Measurements from ENCODE around the gene RDH12. TPM values are rescaled to one million over a fixed set of nuclear protein-coding genes. Genes with fewer than 3 reads are reported as not detected.

Gene RDH12
- total RNA-seq, 2 experiments from 2014 or later: not detected

DNA sequence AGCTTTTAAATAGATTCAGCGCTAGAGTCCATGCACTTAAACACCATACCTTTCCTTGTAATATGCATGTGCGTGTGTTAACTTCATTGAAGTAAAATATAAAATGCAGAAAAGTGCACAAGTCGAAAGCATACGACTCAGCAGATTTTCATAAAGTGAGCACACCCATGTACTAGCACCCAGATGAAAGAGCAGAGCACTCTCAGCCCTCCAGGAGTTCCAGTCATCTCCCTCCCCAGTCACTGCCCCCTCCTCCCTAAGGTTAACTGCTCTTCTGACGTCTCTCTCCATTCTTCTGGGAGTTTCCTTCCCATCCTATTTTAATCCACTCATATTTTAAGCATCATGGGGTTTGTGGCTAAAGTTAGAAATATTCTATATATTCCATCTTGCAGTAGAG lies 20.2 kb downstream of the RDH12 start:
- peaks cover 35% of the 10 kb centered on the region for H3K27me3 Mint-ChIP-seq
- no peaks in the 10 kb centered on the region for H3K36me3 Mint-ChIP-seq (ENCODE audit: low read depth)
- TF ChIP-seq, protein P1, sequence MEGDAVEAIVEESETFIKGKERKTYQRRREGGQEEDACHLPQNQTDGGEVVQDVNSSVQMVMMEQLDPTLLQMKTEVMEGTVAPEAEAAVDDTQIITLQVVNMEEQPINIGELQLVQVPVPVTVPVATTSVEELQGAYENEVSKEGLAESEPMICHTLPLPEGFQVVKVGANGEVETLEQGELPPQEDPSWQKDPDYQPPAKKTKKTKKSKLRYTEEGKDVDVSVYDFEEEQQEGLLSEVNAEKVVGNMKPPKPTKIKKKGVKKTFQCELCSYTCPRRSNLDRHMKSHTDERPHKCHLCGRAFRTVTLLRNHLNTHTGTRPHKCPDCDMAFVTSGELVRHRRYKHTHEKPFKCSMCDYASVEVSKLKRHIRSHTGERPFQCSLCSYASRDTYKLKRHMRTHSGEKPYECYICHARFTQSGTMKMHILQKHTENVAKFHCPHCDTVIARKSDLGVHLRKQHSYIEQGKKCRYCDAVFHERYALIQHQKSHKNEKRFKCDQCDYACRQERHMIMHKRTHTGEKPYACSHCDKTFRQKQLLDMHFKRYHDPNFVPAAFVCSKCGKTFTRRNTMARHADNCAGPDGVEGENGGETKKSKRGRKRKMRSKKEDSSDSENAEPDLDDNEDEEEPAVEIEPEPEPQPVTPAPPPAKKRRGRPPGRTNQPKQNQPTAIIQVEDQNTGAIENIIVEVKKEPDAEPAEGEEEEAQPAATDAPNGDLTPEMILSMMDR (IDR thresholded peaks at IDR 0.05): no peak
- POLR2A ChIA-PET: interaction anchor here (0.7 kb wide), 1 partner anchor 83 kb away, joined by 3 read pairs; no protein-coding TSS in a partner anchor
- ATAC-seq (no peak), DNase-seq (no peak)
- H3K4me1 Mint-ChIP-seq (ENCODE audit: low read depth): no peaks in the 10 kb centered on the region
- CTCF ChIA-PET: interaction anchor here (1.1 to 1.6 kb wide), 2 partner anchors 17 to 123 kb away, joined by 3 to 7 read pairs; no protein-coding TSS in a partner anchor
- intact Hi-C loops (cut with micrococcal nuclease): no loop called here
- H3K4me3 Mint-ChIP-seq: no peak overlapping the region
- H3K27ac Mint-ChIP-seq: no peak overlapping the region
- no peaks in the 10 kb centered on the region for H3K9me3 Mint-ChIP-seq

DNA sequence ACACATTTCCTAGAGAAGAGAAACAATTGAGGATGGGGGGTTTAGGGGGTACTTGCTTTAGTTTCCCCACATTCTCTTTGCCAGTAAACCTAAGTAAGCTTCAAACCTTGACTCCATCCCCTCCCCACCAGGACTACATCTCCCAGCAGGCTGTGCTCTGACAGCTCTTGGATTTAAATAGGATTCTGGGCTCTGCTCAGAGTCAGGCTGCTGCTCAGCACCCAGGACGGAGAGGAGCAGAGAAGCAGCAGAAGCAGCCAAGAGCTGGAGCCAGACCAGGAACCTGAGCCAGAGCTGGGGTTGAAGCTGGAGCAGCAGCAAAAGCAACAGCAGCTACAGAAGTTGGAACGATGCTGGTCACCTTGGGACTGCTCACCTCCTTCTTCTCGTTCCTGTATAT lies 20.6 kb downstream of the RDH12 start:
- ChIA-PET POLR2A (no interaction called here), CTCF (interaction anchor here (1.1 to 1.6 kb wide), 2 partner anchors 18 to 123 kb away, joined by 3 to 7 read pairs; no protein-coding TSS in a partner anchor)
- intact Hi-C loops (cut with micrococcal nuclease): no loop called here
- TF ChIP-seq, protein P1 (IDR thresholded peaks at IDR 0.05): no peak
- no peak overlapping the region for H3K4me3 Mint-ChIP-seq
- H3K27me3 Mint-ChIP-seq: peaks cover 35% of the 10 kb centered on the region
- no peak for ATAC-seq
- no peak for DNase-seq
- H3K36me3 Mint-ChIP-seq (ENCODE audit: low read depth): no peaks in the 10 kb centered on the region
- no peaks in the 10 kb centered on the region for H3K4me1 Mint-ChIP-seq (ENCODE audit: low read depth)
- H3K9me3 Mint-ChIP-seq: no peaks in the 10 kb centered on the region
- H3K27ac Mint-ChIP-seq: no peak overlapping the region

DNA sequence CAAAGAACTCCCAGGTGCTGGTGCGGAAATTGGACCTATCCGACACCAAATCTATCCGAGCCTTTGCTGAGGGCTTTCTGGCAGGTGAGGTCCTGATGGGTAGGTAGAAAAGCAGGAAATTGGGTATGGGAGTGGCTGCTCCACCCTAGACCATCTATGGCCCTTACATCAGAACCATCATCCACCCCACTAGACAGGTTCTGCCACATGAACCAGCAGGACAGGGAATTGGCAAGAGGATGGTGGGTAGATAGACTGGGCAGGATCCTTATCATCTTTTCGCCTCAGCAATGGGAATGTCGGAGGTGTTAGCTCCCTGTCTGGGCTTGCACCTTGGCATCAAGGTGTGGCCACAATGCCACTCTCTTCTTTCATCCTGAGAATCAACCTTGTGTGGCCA lies 23.5 kb downstream of the RDH12 start:
- H3K4me1 Mint-ChIP-seq (ENCODE audit: low read depth): no peaks in the 10 kb centered on the region
- no peak overlapping the region for H3K4me3 Mint-ChIP-seq
- H3K36me3 Mint-ChIP-seq (ENCODE audit: low read depth): no peaks in the 10 kb centered on the region
- no peak overlapping the region for H3K27ac Mint-ChIP-seq
- ChIA-PET CTCF (no interaction called here), POLR2A (no interaction called here)
- TF ChIP-seq, protein P1 (IDR thresholded peaks at IDR 0.05): no peak
- peaks cover 29% of the 10 kb centered on the region for H3K27me3 Mint-ChIP-seq
- ATAC-seq (no peak), DNase-seq (no peak)
- intact Hi-C loops (cut with micrococcal nuclease): no loop called here
- H3K9me3 Mint-ChIP-seq: no peaks in the 10 kb centered on the region

DNA sequence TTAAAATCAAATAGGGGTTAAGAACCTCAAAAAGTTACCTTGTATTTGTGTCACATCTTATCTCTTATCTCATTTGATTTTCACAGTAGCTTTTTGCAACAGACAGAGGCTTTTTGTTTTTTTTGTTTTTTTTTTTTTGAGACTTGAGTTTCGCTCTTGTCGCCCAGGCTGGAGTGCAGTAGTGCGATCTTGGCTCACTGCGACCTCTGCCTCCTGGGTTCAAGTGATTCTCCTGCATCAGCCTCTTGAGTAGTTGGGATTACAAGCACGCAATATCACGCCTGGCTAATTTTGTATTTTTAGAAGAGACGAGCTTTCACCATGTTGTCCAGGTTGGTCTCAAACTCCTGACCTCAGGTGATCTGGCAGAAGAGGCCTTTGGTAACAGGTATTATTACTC lies 25.7 kb downstream of the RDH12 start:
- no peaks in the 10 kb centered on the region for H3K9me3 Mint-ChIP-seq
- H3K27me3 Mint-ChIP-seq: peaks cover 16% of the 10 kb centered on the region
- intact Hi-C loops (cut with micrococcal nuclease): no loop called here
- H3K4me3 Mint-ChIP-seq: no peak overlapping the region
- TF ChIP-seq, protein P1 (IDR thresholded peaks at IDR 0.05): no peak
- no peaks in the 10 kb centered on the region for H3K36me3 Mint-ChIP-seq (ENCODE audit: low read depth)
- ChIA-PET CTCF (interaction anchor here (1.3 kb wide), 1 partner anchor 23 kb away, joined by 5 read pairs; no protein-coding TSS in a partner anchor), POLR2A (interaction anchor here (2.1 kb wide), 1 partner anchor 32 kb away, joined by 6 read pairs; the partner anchor contains the start of gene RDH11)
- H3K4me1 Mint-ChIP-seq (ENCODE audit: low read depth): no peaks in the 10 kb centered on the region
- no peak for DNase-seq
- H3K27ac Mint-ChIP-seq: no peak overlapping the region
- ATAC-seq: no peak

DNA sequence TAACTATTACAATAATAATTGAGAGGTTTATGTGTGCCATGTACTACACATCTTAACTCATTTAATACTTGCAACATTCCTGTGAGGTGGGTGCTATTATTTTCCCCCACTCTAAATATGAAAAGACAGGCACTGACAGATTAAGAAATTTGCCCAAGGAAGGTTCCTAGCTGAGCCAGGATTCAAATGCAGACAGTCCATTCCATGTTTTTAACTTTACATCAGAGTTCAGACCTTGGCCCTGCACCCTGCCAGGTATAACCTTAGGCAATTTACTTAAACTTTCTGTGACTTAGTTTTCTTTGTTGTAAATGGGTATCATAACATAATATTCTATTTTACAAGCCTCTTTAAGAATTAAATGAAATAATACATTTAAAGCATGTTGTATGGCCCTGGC lies 26.6 kb downstream of the RDH12 start:
- Mint-ChIP-seq H3K4me3 (no peak overlapping the region), H3K27me3 (peaks cover 11% of the 10 kb centered on the region), H3K27ac (no peak overlapping the region), H3K36me3 (ENCODE audit: low read depth) (no peaks in the 10 kb centered on the region), H3K9me3 (no peaks in the 10 kb centered on the region), H3K4me1 (ENCODE audit: low read depth) (no peaks in the 10 kb centered on the region)
- ChIA-PET POLR2A (interaction anchor here (2.1 kb wide), 1 partner anchor 33 kb away, joined by 6 read pairs; the partner anchor contains the start of gene RDH11), CTCF (no interaction called here)
- intact Hi-C loops (cut with micrococcal nuclease): no loop called here
- TF ChIP-seq, protein P1 (IDR thresholded peaks at IDR 0.05): no peak
- no peak for ATAC-seq
- DNase-seq: no peak

All from activated CD8-positive, alpha-beta T cell treated with anti-CD3 and anti-CD28 coated beads for 36 hours (primary cell).